HG03066 (cell line): Measurements from ENCODE around the gene THADA.
"Not testable (repeated sequence)": the region's sequence is repeated elsewhere in the genome, so short reads cannot be mapped to it uniquely, and the experiment has no call there.

Experiments used
- ATAC-seq: cut with Tn5 transposase; IDR thresholded peaks from one replicate; pipeline ENCODE4 v1.9.1; 2021; ENCODE audit warnings: low read depth; ENCODE audit not compliant: unreplicated experiment

THADA gene

DNA sequence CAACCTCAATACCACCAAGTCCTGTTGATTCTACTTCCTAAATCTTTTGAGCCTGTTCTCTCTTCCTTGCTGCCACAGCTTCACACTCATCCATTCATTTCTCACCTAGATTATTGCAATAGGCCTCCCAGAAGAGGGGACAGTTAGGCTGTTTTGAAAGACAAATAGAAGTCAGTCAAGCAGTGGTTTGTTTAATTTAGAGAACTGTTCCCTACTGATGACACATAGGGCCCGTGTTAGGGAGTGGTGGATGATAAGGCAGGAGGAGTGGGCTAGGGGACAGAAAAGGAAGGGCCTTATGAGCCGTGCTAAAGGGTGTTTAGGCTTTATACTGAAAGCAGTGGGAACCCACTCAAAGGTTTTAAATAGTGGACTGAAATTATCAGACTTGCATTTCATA is 309.9 kb downstream of the THADA start:
- no peak for ATAC-seq

DNA sequence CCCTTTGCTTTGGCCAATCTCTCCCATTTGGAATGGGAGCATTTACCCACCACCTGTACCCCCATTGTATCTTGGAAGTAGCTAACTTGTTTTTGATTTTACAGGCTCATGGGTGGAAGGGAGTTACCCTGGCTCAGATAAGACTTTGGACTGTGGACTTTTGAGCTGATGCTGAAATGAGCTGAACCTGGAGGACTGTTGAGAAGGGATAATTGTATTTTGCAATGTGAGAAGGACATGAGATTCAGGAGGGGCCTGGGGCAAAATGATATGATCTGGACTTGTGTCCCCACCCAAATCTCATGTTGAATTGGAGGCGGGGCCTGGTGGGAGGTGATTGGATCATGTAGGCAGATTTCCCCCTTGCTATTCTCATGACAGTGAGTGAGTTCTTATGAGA is 310.9 kb downstream of the THADA start:
- ATAC-seq = no peak

DNA sequence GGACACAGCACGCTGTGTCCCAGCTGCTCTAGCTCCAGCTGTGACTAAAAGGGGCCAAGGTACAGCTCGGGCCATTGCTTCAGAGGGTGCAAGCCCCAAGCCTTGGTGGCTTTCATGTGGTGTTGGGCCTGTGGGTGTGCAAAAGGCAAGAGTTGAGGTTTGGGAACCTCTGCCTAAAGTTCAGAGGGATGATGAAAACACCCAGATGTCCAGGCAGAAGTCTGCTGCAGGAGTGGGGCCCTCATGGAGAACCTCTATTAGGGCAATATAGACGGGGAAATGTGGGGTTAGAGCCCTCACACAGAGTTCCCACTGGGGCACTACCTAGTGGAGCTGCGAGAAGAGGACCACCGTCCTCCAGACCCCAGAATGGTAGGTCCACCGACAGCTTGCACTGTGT is 311.5 kb downstream of the THADA start:
- ATAC-seq = not testable (repeated sequence)

DNA sequence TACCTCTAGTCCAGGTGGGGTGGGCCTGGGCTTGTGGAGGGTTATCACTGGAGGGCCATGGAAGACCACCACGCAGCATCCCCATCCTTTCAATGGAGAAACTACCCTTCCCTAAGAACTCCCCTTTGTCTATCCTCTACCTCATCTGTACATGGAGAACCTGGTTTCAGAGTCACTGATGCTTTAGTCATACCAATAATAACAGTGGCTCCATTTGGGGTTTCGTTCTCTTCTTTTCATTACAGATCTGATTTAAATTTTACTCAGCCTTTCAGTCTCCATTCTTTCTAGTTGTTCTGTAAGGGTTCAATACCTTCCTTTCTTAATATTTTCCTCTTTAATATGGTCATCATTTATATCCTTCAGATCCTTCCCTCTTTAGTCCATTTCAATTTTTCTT is 314.8 kb downstream of the THADA start:
- ATAC-seq = no peak

DNA sequence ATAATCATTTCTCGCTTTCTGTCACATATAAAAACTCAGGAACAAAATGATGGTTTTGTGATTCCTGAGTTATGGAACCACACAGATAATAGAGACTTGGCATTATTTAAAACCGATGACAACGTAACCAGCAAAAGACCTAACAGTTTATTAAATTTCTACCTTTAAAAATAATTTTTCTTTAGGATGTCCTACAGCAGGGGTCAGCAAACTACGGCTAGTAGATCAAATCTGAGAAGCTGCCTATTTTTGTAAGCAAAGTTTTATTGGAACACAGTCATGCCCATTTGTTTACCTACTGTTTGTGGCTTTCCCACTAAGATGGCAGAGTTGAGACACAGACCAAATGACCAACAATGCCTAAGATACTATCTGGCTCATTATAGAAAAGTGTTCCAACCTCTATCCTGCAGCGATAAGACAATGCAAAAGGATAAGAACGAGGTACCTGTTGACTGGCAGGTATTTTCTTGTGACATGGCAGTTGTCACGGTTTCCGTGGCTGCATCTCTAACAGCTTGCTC is 316.5 kb downstream of the THADA start:
- no peak for ATAC-seq

DNA sequence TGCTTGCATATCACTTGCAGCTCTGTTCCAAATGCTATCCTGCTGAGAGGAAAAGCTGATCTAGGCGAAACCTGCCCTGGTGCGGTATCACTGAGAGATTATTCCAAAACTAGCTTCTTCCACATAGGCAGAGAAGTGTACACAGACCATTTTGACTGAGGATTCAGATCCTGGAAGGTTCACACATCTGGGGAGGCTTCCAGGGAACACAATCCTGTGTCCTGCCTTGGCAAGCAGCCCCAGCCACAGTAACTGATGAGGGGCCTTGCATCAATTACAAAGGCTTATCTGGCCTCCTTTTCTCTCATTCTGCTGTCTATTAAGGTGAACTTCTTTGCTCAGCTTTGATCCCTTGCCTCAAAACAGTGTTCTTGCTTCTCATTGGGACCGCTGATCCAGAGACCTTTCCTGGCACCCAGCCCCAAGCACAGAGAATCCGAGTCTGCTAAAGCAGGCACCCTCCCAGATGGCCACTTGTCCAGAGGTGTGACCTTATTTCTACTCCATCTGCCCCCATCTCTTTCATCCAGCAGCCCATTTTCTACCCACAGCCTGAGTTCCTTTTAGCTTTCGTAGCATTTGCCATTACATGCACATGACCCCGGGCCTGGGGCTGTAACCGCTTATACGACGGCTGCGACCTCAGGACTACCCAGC is 317.1 kb downstream of the THADA start:
- ATAC-seq = no peak

DNA sequence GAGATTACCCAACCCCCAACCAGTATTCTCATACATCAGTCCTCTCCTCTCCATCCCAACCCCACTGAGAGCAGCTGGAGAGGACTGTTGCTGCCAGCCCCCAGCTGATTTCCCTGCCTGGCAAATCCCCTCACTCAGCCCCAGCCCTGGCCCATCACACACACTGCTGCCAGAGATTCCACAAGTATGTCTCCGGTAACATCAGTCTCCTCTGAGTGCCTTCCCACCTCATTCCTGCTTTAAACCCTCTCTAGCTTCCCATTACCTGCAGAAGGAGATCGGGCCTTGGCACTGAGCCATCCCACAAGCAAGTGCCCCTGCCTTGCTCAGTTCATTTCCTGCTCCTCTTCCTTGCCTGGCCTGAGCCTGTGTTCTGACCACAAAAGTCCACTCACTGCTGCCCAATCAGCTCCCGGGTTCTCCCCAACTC is 318.9 kb downstream of the THADA start:
- ATAC-seq = no peak

DNA sequence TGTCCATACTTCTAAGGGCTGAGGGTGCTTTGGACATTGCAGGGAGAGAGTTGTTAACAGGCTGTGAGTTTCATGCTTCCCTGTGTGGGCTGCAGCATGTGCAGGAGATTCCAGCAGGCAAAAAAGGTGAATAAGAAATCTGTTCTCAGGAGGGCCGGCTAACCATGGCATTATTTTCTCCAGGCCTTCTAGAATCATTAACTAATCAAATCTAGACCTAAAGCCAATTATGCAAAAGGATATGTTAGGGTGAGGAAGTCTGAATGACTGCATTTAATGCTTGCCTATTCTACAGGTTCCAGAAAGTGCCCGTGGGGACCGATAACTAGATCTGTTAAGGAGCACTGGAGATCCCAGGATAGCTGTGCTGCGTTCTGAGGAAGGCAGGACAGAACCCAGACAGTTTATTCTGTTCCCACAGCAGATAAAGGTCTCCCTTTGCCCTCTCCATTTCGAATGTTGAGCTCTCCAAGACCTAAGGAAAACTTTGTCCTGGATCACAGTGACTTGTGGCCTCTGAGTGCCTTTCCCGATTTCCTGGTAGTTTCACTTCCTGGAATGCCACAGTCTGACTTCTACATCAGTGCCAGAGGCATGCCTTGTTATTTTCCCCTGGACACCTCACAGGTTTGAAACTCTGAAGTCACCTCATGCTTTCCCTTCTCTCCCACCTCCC is 319.4 kb downstream of the THADA start:
- no peak for ATAC-seq

DNA sequence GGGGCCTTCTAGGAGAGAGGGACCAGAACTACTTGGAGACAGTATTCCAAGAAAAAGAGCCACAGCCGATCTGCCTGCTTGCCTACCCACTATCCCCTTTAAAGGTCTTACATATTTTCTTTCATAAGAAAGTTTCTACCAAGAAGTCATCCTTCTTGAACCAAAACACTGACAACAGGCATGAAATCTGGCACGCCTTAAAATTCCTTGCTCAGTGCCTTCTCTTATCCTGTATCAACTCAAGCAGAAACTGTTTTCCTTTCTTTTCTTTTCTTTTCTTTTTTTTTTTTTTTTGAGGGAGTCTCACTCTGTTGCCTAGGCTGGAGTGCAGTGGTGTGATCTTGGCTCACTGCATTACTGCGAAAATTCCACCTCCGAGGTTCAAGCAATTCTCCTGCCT is 321.1 kb downstream of the THADA start:
- no peak for ATAC-seq

DNA sequence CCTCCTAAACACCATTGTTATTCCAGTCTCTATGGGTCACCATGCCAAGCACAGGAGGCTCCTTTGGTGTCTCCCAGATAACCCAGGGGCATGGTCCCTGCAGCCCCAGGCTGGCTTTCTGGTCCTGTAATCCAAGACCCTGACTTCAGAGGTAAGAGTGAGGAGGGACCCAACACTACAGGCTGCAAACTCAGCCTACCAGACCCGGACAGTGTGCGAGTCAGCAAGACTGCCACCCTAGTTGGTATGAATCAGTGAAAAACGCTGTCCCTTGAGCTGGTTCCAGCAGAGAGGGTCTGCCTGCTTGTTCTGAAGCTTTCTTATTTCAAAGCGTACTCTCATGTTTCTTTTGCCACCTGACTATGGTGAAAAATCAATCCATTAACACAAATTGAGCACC is 321.8 kb downstream of the THADA start:
- ATAC-seq = no peak

DNA sequence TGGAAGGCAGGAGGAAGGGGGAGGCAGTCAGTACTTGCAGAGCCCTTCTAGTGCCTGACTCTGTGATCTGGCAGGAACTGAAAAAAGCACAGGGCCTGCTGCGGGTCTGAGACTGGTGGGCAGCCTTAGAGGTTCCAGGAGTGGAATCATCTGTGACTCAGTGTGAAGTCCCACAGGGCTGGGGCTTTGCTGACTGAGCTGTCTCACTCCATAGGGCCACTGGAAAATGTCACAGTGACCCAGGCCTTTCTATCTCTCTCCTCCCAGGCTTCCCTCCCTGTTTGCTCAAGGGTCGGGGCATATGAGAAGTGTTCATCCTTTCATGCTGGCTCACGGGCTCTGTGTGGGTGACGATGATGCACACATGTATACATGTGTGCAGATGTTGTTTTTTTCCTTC is 322.3 kb downstream of the THADA start:
- no peak for ATAC-seq

DNA sequence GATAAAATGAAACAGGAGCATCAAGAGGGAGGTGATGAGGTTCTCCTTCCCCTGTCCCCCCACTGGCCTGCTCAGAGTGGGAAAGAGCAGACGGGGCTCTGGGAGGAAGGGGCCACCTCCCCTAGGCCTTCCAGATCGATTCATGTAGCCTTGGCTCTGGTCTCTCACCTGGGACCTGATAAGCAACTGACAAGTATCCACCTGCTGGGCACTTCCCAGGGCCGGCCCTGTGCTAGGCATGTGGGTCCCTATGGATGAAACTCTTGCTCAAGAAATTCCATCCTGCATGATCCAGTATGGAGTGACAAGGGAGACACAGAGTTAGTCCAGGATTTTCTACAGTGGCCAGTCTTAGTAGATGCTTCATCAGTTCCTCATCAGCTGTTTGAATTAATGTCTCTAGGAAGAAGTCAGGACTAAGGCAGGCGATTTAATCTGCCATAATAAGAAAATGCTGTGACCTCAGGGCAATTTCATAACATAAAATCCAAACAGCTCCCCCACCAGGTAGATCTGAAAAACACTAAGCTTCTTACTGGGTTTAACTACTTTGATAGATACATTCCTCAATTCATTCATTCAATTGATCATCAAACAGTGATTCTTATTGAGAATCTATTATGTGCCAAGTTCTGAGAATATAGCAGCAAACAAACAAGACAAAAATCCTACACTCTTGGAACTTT is 324.8 kb downstream of the THADA start:
- ATAC-seq = no peak

DNA sequence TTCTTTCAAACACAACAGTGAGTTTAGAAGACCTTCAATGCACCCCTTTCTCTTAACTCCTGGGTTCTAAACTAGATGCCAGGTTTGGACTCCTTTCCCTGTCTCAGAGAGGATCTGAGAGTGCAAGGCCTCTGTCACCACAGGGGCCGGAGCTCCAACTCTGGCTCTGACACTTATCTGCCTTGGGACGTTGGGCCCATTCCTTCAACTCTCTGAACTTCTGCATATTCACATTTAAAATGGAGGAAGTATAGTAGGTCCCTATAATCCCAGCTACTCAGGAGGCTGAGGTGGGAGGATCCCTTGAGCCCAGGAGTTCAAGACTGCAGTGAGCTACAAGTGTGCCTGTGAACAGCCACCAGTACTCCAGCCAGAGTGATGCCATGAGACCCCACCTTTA is 325.4 kb downstream of the THADA start:
- ATAC-seq = no peak

DNA sequence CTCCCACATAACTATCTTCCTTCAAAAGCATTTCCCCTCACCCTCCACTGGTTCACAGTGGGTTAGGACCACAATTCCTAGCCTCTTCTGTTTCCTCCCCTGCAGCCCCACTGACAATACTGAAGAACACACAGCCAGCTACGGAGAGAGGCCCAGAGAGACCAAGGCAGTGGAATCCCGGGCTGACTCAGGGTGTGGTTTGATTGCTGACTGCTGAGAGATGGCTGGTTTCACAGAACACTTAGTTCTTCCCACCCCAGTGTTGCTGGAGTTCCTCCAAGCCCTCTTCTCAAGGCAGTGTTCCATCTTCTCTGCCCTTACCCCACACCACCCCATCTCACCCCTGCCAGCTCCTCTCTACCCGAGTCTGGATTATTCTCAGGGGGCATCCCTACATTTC is 326.1 kb downstream of the THADA start:
- ATAC-seq = no peak

DNA sequence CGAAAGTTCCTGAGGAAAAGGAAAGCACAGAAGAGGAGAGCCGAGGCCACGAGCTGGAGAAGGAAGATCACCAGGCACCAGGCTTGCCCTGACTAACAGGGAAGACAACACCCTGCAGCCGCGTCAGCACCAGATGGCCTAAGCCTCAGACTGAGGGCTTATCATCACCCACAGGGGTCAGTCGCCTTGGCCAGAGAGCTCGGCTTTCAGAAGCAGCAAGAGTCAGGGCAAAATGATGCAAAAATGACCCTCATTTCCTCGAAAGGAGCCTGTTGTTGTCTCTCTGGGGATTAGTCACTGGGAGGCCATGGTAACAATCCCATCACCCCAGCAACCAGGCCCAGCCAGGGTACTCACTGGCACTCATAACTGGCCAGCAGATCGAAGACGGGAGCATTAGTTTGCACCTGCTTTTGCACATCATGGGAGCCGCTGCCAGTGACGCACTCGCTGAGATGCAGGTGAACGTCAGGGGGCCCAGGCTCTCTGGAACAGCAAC is 326.7 kb downstream of the THADA start:
- no peak for ATAC-seq

DNA sequence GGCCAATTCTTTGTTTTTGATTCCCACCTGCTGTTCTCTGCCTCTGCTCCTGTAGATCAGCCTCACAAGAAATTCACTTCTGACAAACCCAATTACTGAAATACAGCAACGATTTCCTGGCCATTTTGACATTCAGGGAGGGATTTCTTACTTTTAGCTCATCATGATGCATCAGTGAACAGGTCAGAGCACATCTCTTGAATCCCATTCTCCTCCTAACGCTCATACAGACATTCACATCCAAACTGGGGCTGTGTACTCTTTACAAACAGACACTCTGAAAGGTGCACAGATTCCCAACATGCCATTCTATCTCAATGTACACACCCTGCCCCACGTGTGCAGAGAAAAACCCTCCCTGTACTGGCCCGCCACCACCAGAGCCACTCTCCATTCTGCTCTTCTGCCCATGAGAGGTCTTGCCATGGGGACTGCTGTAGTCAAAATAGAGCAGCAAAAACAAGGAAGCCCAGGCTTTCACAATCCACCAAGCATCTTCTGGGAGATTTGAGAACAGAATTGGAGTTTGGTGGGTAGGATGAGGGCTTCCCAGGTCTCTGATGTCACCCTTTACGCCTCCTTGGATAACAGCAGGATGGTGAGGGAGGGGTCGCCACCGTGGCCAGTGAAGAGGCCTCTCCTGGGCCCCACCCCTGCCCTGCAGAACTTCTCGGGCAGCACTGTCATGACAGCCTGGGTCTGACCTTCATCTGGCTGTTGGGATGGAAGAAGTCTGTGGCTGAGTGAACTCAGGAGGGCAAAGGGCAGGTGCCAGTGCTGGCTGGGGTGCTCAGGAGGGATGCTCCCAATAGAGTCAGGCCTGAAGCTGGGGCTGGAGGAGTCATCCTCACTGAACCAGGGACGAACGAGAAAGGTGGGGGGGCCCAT is 327.5 kb downstream of the THADA start:
- ATAC-seq = no peak

DNA sequence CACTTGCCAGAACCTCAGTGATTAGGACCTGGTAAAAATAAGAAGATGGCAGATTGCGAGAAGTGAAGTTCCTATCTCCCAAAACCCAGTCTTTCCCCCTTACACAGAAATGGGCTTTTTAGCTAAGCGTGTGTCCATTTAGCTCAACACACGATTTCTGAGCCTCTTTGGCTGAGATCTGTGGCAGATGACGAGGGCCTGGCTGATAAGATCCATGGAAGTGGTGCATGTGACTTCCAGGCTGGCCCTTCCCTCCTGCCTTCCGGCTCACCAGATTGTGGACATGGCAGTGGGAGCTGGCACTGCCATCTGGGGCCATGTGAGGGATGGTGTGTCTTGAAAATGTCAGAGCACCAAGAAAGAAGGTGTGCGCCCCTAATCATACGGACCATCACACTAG is 328.5 kb downstream of the THADA start:
- no peak for ATAC-seq

DNA sequence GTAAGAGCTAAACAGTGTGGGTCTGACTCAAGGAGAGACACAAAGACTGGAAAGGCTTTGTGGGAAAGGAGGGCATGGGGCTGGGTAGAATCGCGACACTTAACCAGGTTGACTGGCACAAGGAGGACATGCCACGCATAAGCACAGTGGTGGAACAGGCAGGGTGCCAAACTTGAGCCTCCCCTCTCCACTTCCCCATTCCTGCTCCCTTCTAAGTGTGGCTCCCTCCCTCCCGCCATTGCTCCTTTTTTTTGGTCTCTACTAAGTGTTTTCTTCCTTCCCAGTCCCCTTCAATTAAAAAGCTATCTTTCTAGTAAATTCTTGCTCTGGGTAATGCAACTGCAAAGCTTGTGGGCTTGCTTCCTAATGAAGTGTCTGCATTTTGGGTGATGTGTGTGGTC is 329.1 kb downstream of the THADA start:
- no peak for ATAC-seq

DNA sequence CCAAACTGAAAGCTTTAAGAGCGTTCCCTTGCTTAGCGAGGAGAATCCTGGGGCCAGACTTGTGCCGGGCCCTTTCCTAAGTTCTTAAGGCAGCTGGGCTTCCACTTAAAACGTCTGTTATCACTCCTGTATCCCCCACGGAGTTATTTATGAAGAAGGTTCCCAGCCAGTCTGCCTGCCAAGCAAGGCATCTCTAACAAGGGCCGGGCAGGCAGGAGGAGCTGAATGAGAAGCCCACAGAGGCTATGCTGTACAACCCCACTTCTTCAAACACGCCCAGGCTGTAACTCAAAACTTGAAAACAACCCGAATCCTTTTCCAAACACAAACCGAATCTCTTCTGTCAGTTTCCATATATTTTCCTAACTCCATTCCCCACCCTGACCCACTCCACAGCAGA is 330.4 kb downstream of the THADA start:
- no peak for ATAC-seq

DNA sequence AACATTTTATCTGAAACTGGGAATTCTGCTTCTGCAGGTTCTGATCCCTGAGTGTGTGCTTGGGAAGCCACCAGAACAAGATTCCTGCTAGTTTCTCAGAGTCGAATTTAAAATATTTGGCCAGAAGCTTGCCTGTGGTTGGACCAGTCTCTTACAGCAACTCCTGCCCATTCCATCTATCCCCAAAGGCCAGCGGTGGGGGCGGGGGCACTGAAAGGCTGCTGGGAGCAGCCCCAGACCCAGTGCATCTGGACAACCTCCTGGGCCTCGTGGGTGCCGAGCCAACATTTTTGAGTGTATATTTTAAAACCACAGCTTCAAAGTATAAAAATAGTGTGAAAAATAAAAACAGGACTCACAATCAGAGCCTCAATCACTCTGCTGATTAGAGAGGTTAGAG is 330.8 kb downstream of the THADA start:
- no peak for ATAC-seq

DNA sequence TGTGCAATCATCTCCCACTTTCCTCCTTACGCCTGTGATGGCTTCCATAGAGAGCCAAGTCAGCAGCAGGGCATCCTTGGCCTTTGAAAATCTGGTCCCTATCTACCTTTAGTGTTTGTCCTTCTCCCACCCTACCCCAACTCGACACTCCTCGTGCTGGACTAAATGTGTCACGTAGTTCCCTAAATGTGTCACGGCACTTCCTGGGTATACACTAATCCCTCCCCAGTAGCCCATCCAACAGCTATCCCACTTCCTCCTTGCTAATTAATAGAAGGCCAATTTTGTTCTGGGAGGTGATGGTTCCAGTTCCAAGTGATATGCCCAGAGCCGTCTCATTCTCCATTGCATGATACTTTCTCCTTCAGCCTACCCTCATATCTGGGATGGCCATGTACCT is 332.9 kb downstream of the THADA start:
- no peak for ATAC-seq
